HepG2 (cell line): ENCODE measurements around the gene MRPL10. TPM values are rescaled to one million over a fixed set of nuclear protein-coding genes. Genes with fewer than 3 reads are reported as not detected.

Experiments used
- ATAC-seq: fragments of 200-7000 bp; cut with Tn5 transposase; 3 replicates; pipeline ENCODE4 v1.9.1; 2020; ENCODE audit warnings: mild to moderate bottlenecking, moderate library complexity
- BruUV-seq: library from RNA; stranded (reverse); fragments of 400-500 nt; replicated peaks from 2 replicates; lab custom pipeline; 2021; lab: Mats Ljungman, UMichigan
- CTCF ChIA-PET: fragments of 300-600 bp; formaldehyde crosslinking; extraction: SDS; loops from one replicate; lab custom pipeline; 2021; ENCODE audit warnings: low total read pairs, inconsistent platforms, low intra/inter-chr PET ratio; lab: Yijun Ruan, JAX
- POLR2A ChIA-PET: fragments of 350-600 bp; sonication (Branson Sonifier 250); formaldehyde crosslinking; loops from one replicate; lab custom pipeline; 2020; ENCODE audit warnings: antibody characterized with exemption, inconsistent platforms; lab: Yijun Ruan, JAX
- DNase-seq: peaks from one replicate; pipeline ENCODE4 v3.0.0-alpha.2; 2015; ENCODE audit warnings: low spot score
- FAIRE-seq: peaks from 3 replicates; lab custom pipeline; 2011; peaks lifted over from hg19 to GRCh38; lab: Jason Lieb, UNC
- H2AFZ ChIP-seq: one replicate; pipeline ENCODE4 v1.6.1; 2011; ENCODE audit warnings: low read length, inconsistent platforms
- H3K27ac ChIP-seq: fragments of 300-600 bp; 3 replicates; pipeline ENCODE4 v1.8.0; 2011; ENCODE audit warnings: mixed run types, mild to moderate bottlenecking, mixed read lengths, low read length, inconsistent platforms; ENCODE audit not compliant: insufficient read depth; ENCODE audit errors: extremely low read length
- H3K27me3 ChIP-seq, 2 experiments: fragments of 200-600 bp in 1 of 2; 2 replicates in 1 of 2; 3 replicates in 1 of 2; pipeline versions ENCODE4 v1.6.0 to v1.8.0; 2011; ENCODE audit warnings: low read length in 2 of 2, mild to moderate bottlenecking in 2 of 2, moderate library complexity in 2 of 2, inconsistent platforms in 1 of 2; ENCODE audit not compliant: insufficient read depth in 2 of 2, control insufficient read depth in 1 of 2
- H3K36me3 ChIP-seq, 2 experiments: fragments of 200-600 bp in 1 of 2; replicated peaks in 1 of 2; 2 replicates in 1 of 2; 3 replicates in 1 of 2; pipeline versions ENCODE4 v1.5.1 to v1.8.0; 2011; ENCODE audit warnings: low read length in 2 of 2, inconsistent platforms in 1 of 2; ENCODE audit not compliant: insufficient read depth in 2 of 2, control insufficient read depth in 1 of 2
- H3K4me1 ChIP-seq: 2 replicates; pipeline ENCODE4 v1.5.1; 2012; ENCODE audit warnings: low read length, inconsistent platforms; ENCODE audit not compliant: insufficient read depth
- H3K4me2 ChIP-seq: 2 replicates; pipeline ENCODE4 v1.6.0; 2011; ENCODE audit warnings: low read depth, low read length, inconsistent platforms
- H3K4me3 ChIP-seq, 3 experiments: fragments of 200-600 bp in 1 of 3; sonication (generic), shearing (Covaris generic) in 1 of 3; replicated peaks in 1 of 3; 2 replicates each; pipeline ENCODE4 v1.5.1; 2011 to 2016; ENCODE audit warnings: low read length in 3 of 3, inconsistent platforms in 2 of 3, low read depth in 2 of 3, mild to moderate bottlenecking in 2 of 3, control low read depth in 1 of 3, mixed read lengths in 1 of 3; ENCODE audit not compliant: insufficient read depth in 1 of 3
- H3K79me2 ChIP-seq: one replicate; pipeline ENCODE4 v1.6.1; 2011; ENCODE audit warnings: low read length, inconsistent platforms; ENCODE audit not compliant: insufficient read depth
- H3K9ac ChIP-seq: 2 replicates; pipeline ENCODE4 v1.6.0; 2011; ENCODE audit warnings: mild to moderate bottlenecking, low read depth, low read length, inconsistent platforms; ENCODE audit not compliant: insufficient read depth
- H3K9me3 ChIP-seq: 2 replicates; pipeline ENCODE4 v1.5.1; 2012; ENCODE audit warnings: mild to moderate bottlenecking, low read length
- H4K20me1 ChIP-seq: 2 replicates; pipeline ENCODE4 v1.6.0; 2011; ENCODE audit warnings: inconsistent platforms, mild to moderate bottlenecking, low read length, moderate library complexity; ENCODE audit not compliant: insufficient read depth
- AKNA ChIP-seq: sonication (generic); formaldehyde crosslinking; IDR thresholded peaks from 2 replicates; pipeline ENCODE4 v1.4.0; 2020; ENCODE audit warnings: missing genetic modification reagents, borderline replicate concordance
- DBP ChIP-seq: sonication (generic); formaldehyde crosslinking; IDR thresholded peaks from 2 replicates; pipeline ENCODE4 v1.4.0; 2020; ENCODE audit warnings: missing genetic modification reagents; ENCODE audit errors: not compliant biosample characterization
- HNRNPK ChIP-seq: fragments of 200-400 bp; formaldehyde crosslinking; IDR thresholded peaks from 2 replicates; pipeline ENCODE4 v1.6.1; 2018; ENCODE audit warnings: low read length, low read depth, moderate library complexity, mild to moderate bottlenecking; ENCODE audit not compliant: poor library complexity, severe bottlenecking
- KLF15 ChIP-seq: sonication (generic); formaldehyde crosslinking; IDR thresholded peaks from 2 replicates; pipeline ENCODE4 v1.8.1; 2023; ENCODE audit warnings: borderline replicate concordance, mild to moderate bottlenecking, inconsistent platforms, missing genetic modification reagents, mixed read lengths
- MXD1 ChIP-seq: sonication (generic); formaldehyde crosslinking; IDR thresholded peaks from 2 replicates; pipeline ENCODE4 v1.4.0; 2020; ENCODE audit warnings: mild to moderate bottlenecking, missing genetic modification reagents
- NFRKB ChIP-seq: fragments of 450-650 bp; IDR thresholded peaks from 2 replicates; pipeline ENCODE4 v1.6.1; 2017
- SKI ChIP-seq: fragments of 450-650 bp; IDR thresholded peaks from one replicate; pipeline ENCODE4 v1.6.1; 2018; ENCODE audit warnings: mild to moderate bottlenecking; ENCODE audit not compliant: partially characterized antibody
- SP5 ChIP-seq: IDR thresholded peaks from 2 replicates; pipeline ENCODE4 v1.6.1; 2016; ENCODE audit warnings: low read depth, borderline replicate concordance
- ZNF251 ChIP-seq: sonication (generic); formaldehyde crosslinking; IDR thresholded peaks from 2 replicates; pipeline ENCODE4 v1.9.0; 2021; ENCODE audit warnings: mild to moderate bottlenecking, missing genetic modification reagents
- ZNF256 ChIP-seq: sonication (generic); formaldehyde crosslinking; conservative IDR thresholded peaks from 2 replicates; pipeline ENCODE4 v1.4.0; 2020; ENCODE audit warnings: missing genetic modification reagents
- ZNF280B ChIP-seq: sonication (generic); formaldehyde crosslinking; IDR thresholded peaks from 2 replicates; pipeline ENCODE4 v1.5.0; 2020; ENCODE audit warnings: missing genetic modification reagents, mild to moderate bottlenecking, borderline replicate concordance
- ZNF281 ChIP-seq: sonication (generic); formaldehyde crosslinking; IDR thresholded peaks from 2 replicates; pipeline ENCODE4 v1.4.0; 2020; ENCODE audit warnings: missing genetic modification reagents, borderline replicate concordance
- ZNF543 ChIP-seq: sonication (generic); formaldehyde crosslinking; IDR thresholded peaks from 2 replicates; pipeline ENCODE4 v1.4.0; 2020; ENCODE audit warnings: mild to moderate bottlenecking, missing genetic modification reagents
- WGBS: methylation state at CpG from one replicate; pipeline ENCODE4 v1.1.6; 2017; ENCODE audit warnings: low lambda C conversion rate; 5-methylcytosine and 5-hydroxymethylcytosine counted together
- in situ Hi-C: cut with HindIII; loops from 2 replicates; pipeline ENCODE4 v1.10.0; 2017; ENCODE audit warnings: low pct_unique_long_range_greater_than_20kb; ENCODE audit not compliant: extremely low pct_ligation_motif_present
- intact Hi-C: fragments of 100-400 bp; cut with micrococcal nuclease; formaldehyde crosslinking; loops from one replicate; pipeline ENCODE4 v1.10.0; 2022; ENCODE audit not compliant: unreplicated experiment
- polyA plus RNA-seq, 8 experiments: library from polyadenylated mRNA; depleted of rRNA in 3 of 8; stranded (reverse) in 7 of 8; unstranded in 1 of 8; fragments of >200 nt; fragmentation: Illumina TruSeq in 4 of 8; extraction: Trizol in 4 of 8; gene quantifications; 2 replicates each; pipeline versions ENCODE4 v1.2.1 to v1.2.3, GENCODE V29; 2011 to 2016; ENCODE audit warnings: low read depth in 4 of 8, missing spikeins in 1 of 8, mixed read lengths in 1 of 8; ENCODE audit not compliant: insufficient read depth in 1 of 8
- total RNA-seq, 5 experiments: library from RNA; depleted of rRNA; stranded (reverse); fragments of >200 nt; fragmentation: Illumina TruSeq; extraction: Trizol; gene quantifications; 2 replicates each; pipeline ENCODE4 v1.2.3, GENCODE V29; 2016; ENCODE audit warnings: low read depth in 1 of 5

The MRPL10 gene
- total and polyA plus RNA-seq, 2 of the 13 experiments (the other 11 are each of a cell fraction or from before 2014, with no cell fraction given), result 56.7 to 149 TPM

- in situ Hi-C loops, result no loop called here
- H2AFZ ChIP-seq, result no peak overlapping the region
- H3K4me1 ChIP-seq, result peaks cover 19% of the 10 kb centered on the region
- POLR2A ChIA-PET, result interaction anchor here (0.9 to 2.5 kb wide), 7 partner anchors 10 to 133 kb away, joined by 3 to 58 read pairs (median 4); partner anchors contain the start of genes LRRC46, MRPL10, PNPO and SCRN2
- H3K27ac ChIP-seq, result peak overlapping the region; percentile 5
- peak; percentile 15 for ATAC-seq
- intact Hi-C loops, result no loop called here
- H4K20me1 ChIP-seq, result no peaks in the 10 kb centered on the region
- peak overlapping the region; percentile 78 for H3K9ac ChIP-seq
- no peaks in the 10 kb centered on the region; a peak in 1 of 5 replicates for H3K27me3 ChIP-seq
- no peak for FAIRE-seq
- H3K4me3 ChIP-seq, result peak overlapping the region; percentile 73 to 90 (median 73)
- WGBS, result 0% methylated on average over 4 of the region's 4 CpGs
- DNase-seq, result no peak
- H3K79me2 ChIP-seq, result no peaks in the 10 kb centered on the region
- CTCF ChIA-PET, result no interaction called here
- no peaks in the 10 kb centered on the region for H3K9me3 ChIP-seq
- H3K36me3 ChIP-seq, result peaks cover 16 to 35% of the 10 kb centered on the region in 2 experiments; a peak in 4 of 5 replicates
- no TSS peak for BruUV-seq
- peak overlapping the region; percentile 88 for H3K4me2 ChIP-seq
- TF ChIP-seq NFRKB (no peak), DBP (CRISPR knock-in tag) (no peak), MXD1 (CRISPR knock-in tag) (no peak), ZNF256 (CRISPR knock-in tag) (no peak), ZNF281 (CRISPR knock-in tag) (peak; percentile 17; the same call in 1 of the 2 replicates), KLF15 (no peak), AKNA (CRISPR knock-in tag) (no peak), ZNF251 (CRISPR knock-in tag) (no peak), HNRNPK (no peak), SKI (no peak), ZNF280B (CRISPR knock-in tag) (peak; percentile 6; the same call in 1 of the 2 replicates), ZNF543 (CRISPR knock-in tag) (0 out of 2 replicates have a peak, but pooled peaks have one; percentile 10), SP5 (CRISPR knock-in tag) (no peak)
Measured at GRCh38 chr17:47821031-47821423, 10.3 kb downstream of the MRPL10 start.
